ENCODE data around the gene KRT33A.

DNA sequence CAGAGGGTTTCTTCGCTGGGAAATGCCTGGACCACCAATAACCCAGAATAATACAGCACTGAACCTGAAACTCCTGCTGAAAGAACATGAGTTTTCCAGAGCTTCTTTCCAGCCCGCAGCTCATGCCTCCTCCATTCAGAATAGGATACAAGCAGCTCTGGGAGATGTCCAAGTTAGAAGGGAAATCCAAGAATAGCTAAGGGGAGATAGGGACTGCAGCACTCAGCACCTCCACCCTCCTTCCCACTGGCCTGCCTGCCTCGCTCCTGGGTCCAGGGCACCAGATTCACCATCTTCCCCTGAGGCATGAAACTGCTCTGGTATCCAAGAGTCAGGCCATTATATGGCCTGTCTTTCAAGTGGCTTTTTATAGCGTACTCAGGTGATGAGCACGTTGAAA, 42.7 kb upstream of the KRT33A start:
- TF ChIP-seq YY1 (IDR thresholded peaks at IDR 0.05; ENCODE audit: insufficient read depth, insufficient read length) (no peak), ZNF274 (IDR thresholded peaks at IDR 0.05; ENCODE audit: low read depth, low read length) (no peak)

All from NT2/D1 (cell line).